ENCODE measurements around the gene TSPO2.

Gene TSPO2

DNA sequence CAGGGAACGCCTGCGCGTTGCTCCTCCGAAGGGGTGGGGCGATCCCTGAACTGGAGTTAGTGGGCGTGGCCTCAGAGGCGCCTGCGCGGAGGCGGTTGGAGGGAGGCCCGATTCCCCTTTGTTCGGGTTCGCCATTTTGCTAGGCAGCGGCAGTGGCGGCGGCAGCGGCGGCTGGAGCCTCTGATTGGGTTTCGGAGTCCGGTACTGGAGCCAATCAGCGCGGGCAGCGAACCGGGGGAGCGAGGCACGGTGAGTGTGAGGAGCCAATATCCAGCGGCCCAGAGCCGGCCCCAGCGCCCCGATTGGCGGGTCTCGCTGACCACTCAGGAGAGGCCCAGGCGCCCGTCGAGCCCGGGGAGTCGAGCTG, 30.6 kb downstream of the TSPO2 start, which contains the start of gene NFYA:
TSS of gene NFYA (plus strand) at position 139 of the 367 bp plus-strand sequence. CDS start 6,116 bp downstream, outside the sequence.
- Histone ChIP-seq H3K4me1 (ENCODE audit: insufficient read depth, low read length, severe bottlenecking) (peaks cover 49% of the 10 kb centered on the region), H3K4me3 (ENCODE audit: low read depth, low read length, poor library complexity, severe bottlenecking) (peak within 1 kb of the TSS; percentile 97), H3F3A (ENCODE audit: insufficient read depth, low read length) (no peaks in the 10 kb centered on the region), H3K27ac (ENCODE audit: low read depth, low read length, poor library complexity, severe bottlenecking) (peak within 1 kb of the TSS; percentile 91), H3K9ac (ENCODE audit: low read length) (peak within 1 kb of the TSS; percentile 97), H4K20me1 (ENCODE audit: insufficient read depth, low read length) (0 out of 2 replicates have a peak, but pooled peaks cover 2% of the 10 kb centered on the region), H3K9me2 (ENCODE audit: low read depth, low read length) (no peaks in the 10 kb centered on the region), H3K36me3 (ENCODE audit: insufficient read depth, low read length) (peaks cover 6% of the 10 kb centered on the region; the same call in 1 of the 2 replicates), H3K9me3 (ENCODE audit: low read length) (no peaks in the 10 kb centered on the region), H3K27me3 (ENCODE audit: insufficient read depth, low read length) (no peaks in the 10 kb centered on the region), H2AFZ (ENCODE audit: low read length) (no peak within 1 kb of the TSS), H3K4me2 (ENCODE audit: low read length) (peak within 1 kb of the TSS; percentile 90), H3K79me2 (ENCODE audit: insufficient read depth, low read length) (peaks cover 46% of the 10 kb centered on the region)
- TF ChIP-seq EZH2 (IDR thresholded peaks at IDR 0.05; ENCODE audit: borderline replicate concordance, low read length), result no peak
- TF ChIP-seq, protein P1, sequence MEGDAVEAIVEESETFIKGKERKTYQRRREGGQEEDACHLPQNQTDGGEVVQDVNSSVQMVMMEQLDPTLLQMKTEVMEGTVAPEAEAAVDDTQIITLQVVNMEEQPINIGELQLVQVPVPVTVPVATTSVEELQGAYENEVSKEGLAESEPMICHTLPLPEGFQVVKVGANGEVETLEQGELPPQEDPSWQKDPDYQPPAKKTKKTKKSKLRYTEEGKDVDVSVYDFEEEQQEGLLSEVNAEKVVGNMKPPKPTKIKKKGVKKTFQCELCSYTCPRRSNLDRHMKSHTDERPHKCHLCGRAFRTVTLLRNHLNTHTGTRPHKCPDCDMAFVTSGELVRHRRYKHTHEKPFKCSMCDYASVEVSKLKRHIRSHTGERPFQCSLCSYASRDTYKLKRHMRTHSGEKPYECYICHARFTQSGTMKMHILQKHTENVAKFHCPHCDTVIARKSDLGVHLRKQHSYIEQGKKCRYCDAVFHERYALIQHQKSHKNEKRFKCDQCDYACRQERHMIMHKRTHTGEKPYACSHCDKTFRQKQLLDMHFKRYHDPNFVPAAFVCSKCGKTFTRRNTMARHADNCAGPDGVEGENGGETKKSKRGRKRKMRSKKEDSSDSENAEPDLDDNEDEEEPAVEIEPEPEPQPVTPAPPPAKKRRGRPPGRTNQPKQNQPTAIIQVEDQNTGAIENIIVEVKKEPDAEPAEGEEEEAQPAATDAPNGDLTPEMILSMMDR (IDR thresholded peaks at IDR 0.05; ENCODE audit: low read length), result no peak

DNA sequence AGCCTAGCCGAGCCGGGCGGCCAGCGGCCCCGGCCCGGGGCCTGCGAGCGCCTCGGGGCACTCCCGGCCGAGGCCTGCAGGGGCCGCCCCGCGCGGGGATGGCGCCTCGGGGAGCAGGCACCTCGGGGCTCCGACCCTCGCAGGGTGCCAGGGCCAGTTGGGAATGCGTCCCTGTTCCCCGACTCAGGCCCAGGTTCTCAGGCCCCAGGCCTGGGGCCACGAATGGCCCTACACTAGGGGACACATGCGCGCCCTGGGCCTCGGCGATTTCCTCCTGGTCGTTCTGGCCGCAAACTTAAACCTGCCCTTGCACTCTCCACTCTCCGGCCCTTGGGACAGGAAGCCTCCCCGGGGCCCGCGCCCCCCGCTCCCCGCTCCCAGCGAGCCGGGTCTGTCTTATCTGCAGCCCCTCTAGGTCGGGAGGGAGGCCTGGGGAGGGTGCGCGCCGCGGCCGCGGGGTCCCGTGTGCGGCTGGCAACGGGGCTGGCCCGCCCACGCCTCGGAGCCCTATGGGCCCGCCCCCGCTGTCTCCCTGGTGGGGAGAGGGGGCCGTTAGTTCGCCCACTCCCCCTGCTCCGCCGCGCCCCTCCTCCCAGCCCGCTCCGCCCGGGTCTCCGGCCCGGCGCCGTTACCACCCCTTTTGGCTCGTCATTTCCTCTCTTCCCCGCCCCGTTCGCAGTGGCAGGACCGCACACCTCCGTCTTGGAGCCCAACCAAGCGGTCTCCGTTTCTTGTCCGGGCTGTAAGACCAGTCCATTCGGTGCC, 31.1 kb downstream of the TSPO2 start:
- H3K9ac ChIP-seq (ENCODE audit: low read length), result peak overlapping the region; percentile 97
- H3K27ac ChIP-seq (ENCODE audit: low read depth, low read length, poor library complexity, severe bottlenecking), result peak overlapping the region; percentile 91
- TF ChIP-seq, protein P1 (IDR thresholded peaks at IDR 0.05; ENCODE audit: low read length), result no peak
- TF ChIP-seq EZH2 (IDR thresholded peaks at IDR 0.05; ENCODE audit: borderline replicate concordance, low read length), result no peak
- peak overlapping the region; percentile 97 for H3K4me3 ChIP-seq (ENCODE audit: low read depth, low read length, poor library complexity, severe bottlenecking)
- peaks cover 9% of the 10 kb centered on the region; the same call in 1 of the 2 replicates for H3K36me3 ChIP-seq (ENCODE audit: insufficient read depth, low read length)
- H3K4me1 ChIP-seq (ENCODE audit: insufficient read depth, low read length, severe bottlenecking), result peaks cover 55% of the 10 kb centered on the region
- 0 out of 2 replicates have a peak, but pooled peaks cover 2% of the 10 kb centered on the region for H4K20me1 ChIP-seq (ENCODE audit: insufficient read depth, low read length)
- peaks cover 52% of the 10 kb centered on the region for H3K79me2 ChIP-seq (ENCODE audit: insufficient read depth, low read length)
- no peaks in the 10 kb centered on the region for H3K9me2 ChIP-seq (ENCODE audit: low read depth, low read length)
- peak overlapping the region; percentile 90 for H3K4me2 ChIP-seq (ENCODE audit: low read length)
- H3K27me3 ChIP-seq (ENCODE audit: insufficient read depth, low read length), result no peaks in the 10 kb centered on the region
- H3F3A ChIP-seq (ENCODE audit: insufficient read depth, low read length), result no peaks in the 10 kb centered on the region
- H3K9me3 ChIP-seq (ENCODE audit: low read length), result no peaks in the 10 kb centered on the region
- H2AFZ ChIP-seq (ENCODE audit: low read length), result no peak overlapping the region

DNA sequence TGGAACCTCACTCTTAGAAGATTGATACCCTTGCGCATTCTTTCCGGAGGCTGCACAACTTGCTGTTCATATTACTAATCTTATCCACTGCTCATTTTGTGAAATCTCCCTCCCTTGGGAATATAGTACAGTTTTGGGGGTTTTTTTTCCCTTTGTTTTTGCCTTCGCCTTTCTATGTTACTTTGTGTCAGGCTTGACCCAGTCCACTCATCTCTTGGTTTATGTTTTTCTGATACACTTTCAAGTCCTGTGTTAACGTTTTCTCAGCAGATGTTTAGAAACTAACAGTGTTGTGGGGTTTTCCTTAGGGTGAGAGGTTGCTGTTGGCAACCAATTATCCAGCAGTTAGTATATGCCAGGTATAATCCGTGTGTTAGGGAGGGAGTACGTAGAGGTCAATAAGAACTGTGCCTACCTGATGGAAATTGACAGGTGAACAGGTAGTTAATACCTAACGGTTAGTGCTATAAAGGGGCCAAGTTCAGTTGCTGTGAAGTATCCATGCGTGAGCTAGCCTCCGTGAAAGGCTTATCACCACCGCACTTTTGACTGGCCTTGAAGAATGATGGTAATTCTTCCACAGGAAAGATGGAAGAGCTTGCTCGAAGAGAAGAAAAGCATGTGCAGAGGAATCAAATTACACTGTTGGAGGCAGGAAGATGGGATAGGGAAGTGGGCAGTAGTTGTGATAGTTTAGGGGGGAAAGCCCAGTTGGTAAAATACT, 31.9 kb downstream of the TSPO2 start:
- TF ChIP-seq, protein P1 (IDR thresholded peaks at IDR 0.05; ENCODE audit: low read length), result no peak
- no peak for TF ChIP-seq EZH2 (IDR thresholded peaks at IDR 0.05; ENCODE audit: borderline replicate concordance, low read length)
- Histone ChIP-seq H3K4me3 (ENCODE audit: low read depth, low read length, poor library complexity, severe bottlenecking) (peak overlapping the region; percentile 97), H3K27me3 (ENCODE audit: insufficient read depth, low read length) (no peaks in the 10 kb centered on the region), H4K20me1 (ENCODE audit: insufficient read depth, low read length) (0 out of 2 replicates have a peak, but pooled peaks cover 2% of the 10 kb centered on the region), H3K27ac (ENCODE audit: low read depth, low read length, poor library complexity, severe bottlenecking) (peak overlapping the region; percentile 91), H3K79me2 (ENCODE audit: insufficient read depth, low read length) (peaks cover 59% of the 10 kb centered on the region), H3K4me1 (ENCODE audit: insufficient read depth, low read length, severe bottlenecking) (peaks cover 63% of the 10 kb centered on the region), H3K9me2 (ENCODE audit: low read depth, low read length) (no peaks in the 10 kb centered on the region), H3K9ac (ENCODE audit: low read length) (peak overlapping the region; percentile 97), H3K4me2 (ENCODE audit: low read length) (peak overlapping the region; percentile 90), H3F3A (ENCODE audit: insufficient read depth, low read length) (no peaks in the 10 kb centered on the region), H3K9me3 (ENCODE audit: low read length) (no peaks in the 10 kb centered on the region), H3K36me3 (ENCODE audit: insufficient read depth, low read length) (peaks cover 17% of the 10 kb centered on the region; the same call in 1 of the 2 replicates), H2AFZ (ENCODE audit: low read length) (no peak overlapping the region)
